A549 (cell line): Measurements from ENCODE around the gene UBE2R2. TPM values are rescaled to one million over a fixed set of nuclear protein-coding genes. Genes with fewer than 3 reads are reported as not detected.
"Not testable (repeated sequence)": the region's sequence is repeated elsewhere in the genome, so short reads cannot be mapped to it uniquely, and the experiment has no call there.

ENCODE experiments used
- ATAC-seq, 2 experiments: fragments of 200-7000 bp in 1 of 2; fragments of >200 bp in 1 of 2; cut with Nextera tagmentation in 1 of 2; cut with Tn5 transposase in 1 of 2; 3 replicates each; pipeline versions ENCODE4 v1.8.0 to v1.9.1; 2018 to 2020; ENCODE audit warnings: mild to moderate bottlenecking in 1 of 2, moderate library complexity in 1 of 2
- CTCF ChIA-PET: fragments of 300-600 bp; sonication (Branson Sonifier 250); formaldehyde crosslinking; extraction: SDS; loops from one replicate; lab custom pipeline; 2021; ENCODE audit warnings: antibody characterized with exemption, inconsistent platforms; lab: Yijun Ruan, JAX
- POLR2A ChIA-PET: fragments of 350-600 bp; formaldehyde crosslinking; extraction: SDS; loops from one replicate; lab custom pipeline; 2021; ENCODE audit warnings: antibody characterized with exemption, inconsistent platforms; lab: Yijun Ruan, JAX
- DNase-seq, 2 experiments: peaks; one replicate each; pipeline versions ENCODE4 v3.0.0 to v3.0.0-alpha.2; 2011 to 2016; ENCODE audit warnings: low read depth in 1 of 2, low spot score in 1 of 2
- FAIRE-seq: peaks from 2 replicates; lab custom pipeline; 2011; peaks lifted over from hg19 to GRCh38; lab: Jason Lieb, UNC
- H3K27ac ChIP-seq, 2 experiments: fragments of >200 bp; sonication (Bioruptor Twin); formaldehyde crosslinking; 3 replicates each; pipeline ENCODE4 v1.5.1; 2016 to 2017
- H3K4me1 ChIP-seq: fragments of >200 bp; sonication (Bioruptor Twin); formaldehyde crosslinking; 3 replicates; pipeline ENCODE4 v1.6.1; 2016
- H3K4me2 ChIP-seq: fragments of >200 bp; sonication (Bioruptor Twin); formaldehyde crosslinking; 3 replicates; pipeline ENCODE4 v1.6.1; 2016
- H3K4me3 ChIP-seq: fragments of >200 bp; sonication (Bioruptor Twin); formaldehyde crosslinking; 3 replicates; pipeline ENCODE4 v1.5.1; 2016
- H3K9me3 ChIP-seq: fragments of >200 bp; sonication (Bioruptor Twin); formaldehyde crosslinking; 3 replicates; pipeline ENCODE4 v1.6.1; 2016
- CEBPB ChIP-seq, 2 experiments: fragments of >200 bp in 1 of 2; sonication (Bioruptor Twin) in 1 of 2; formaldehyde crosslinking in 1 of 2; IDR thresholded peaks; 2 replicates each; pipeline ENCODE4 v1.6.1; 2012 to 2016
- CHD4 ChIP-seq: fragments of 200-600 bp; sonication (generic); IDR thresholded peaks from 2 replicates; pipeline ENCODE4 v1.6.1; 2016; ENCODE audit warnings: antibody characterized with exemption, mild to moderate bottlenecking, borderline replicate concordance
- EHMT2 ChIP-seq: fragments of 200-600 bp; sonication (generic); IDR thresholded peaks from 2 replicates; pipeline ENCODE4 v1.6.1; 2016; ENCODE audit warnings: antibody characterized with exemption, low read depth, mild to moderate bottlenecking, moderate library complexity
- HOXB5 ChIP-seq: fragments of 250-450 bp; sonication (Bioruptor Pico); IDR thresholded peaks from 2 replicates; pipeline ENCODE4 v1.5.0; 2020; ENCODE audit warnings: mild to moderate bottlenecking, moderate library complexity
- JUN ChIP-seq, 2 experiments: fragments of >200 bp; sonication (Bioruptor Twin); formaldehyde crosslinking; IDR thresholded peaks; 2 replicates in 1 of 2; 3 replicates in 1 of 2; pipeline ENCODE4 v1.6.1; 2016 to 2017
- KDM1A ChIP-seq: fragments of 200-600 bp; sonication (generic); IDR thresholded peaks from 2 replicates; pipeline ENCODE4 v1.6.1; 2016; ENCODE audit warnings: low read depth, mild to moderate bottlenecking
- KDM5A ChIP-seq: fragments of 200-600 bp; sonication (generic); IDR thresholded peaks from 2 replicates; pipeline ENCODE4 v1.6.1; 2016; ENCODE audit warnings: antibody characterized with exemption, mild to moderate bottlenecking
- MAFK ChIP-seq: fragments of 450-650 bp; IDR thresholded peaks from 2 replicates; pipeline ENCODE4 v1.6.1; 2014; ENCODE audit not compliant: partially characterized antibody
- NFE2L2 ChIP-seq: fragments of 150-350 bp; conservative IDR thresholded peaks from 2 replicates; pipeline ENCODE4 v1.6.1; 2014; ENCODE audit warnings: low read length
- NPAS2 ChIP-seq: fragments of 250-450 bp; sonication (Bioruptor Pico); IDR thresholded peaks from 2 replicates; pipeline ENCODE4 v1.8.0; 2022; ENCODE audit warnings: mild to moderate bottlenecking, moderate library complexity, borderline replicate concordance
- RAD21 ChIP-seq, 2 experiments: fragments of >200 bp in 1 of 2; sonication (Bioruptor Twin) in 1 of 2; formaldehyde crosslinking in 1 of 2; IDR thresholded peaks in 1 of 2; conservative IDR thresholded peaks in 1 of 2; 2 replicates in 1 of 2; 3 replicates in 1 of 2; pipeline ENCODE4 v1.6.1; 2012 to 2018; ENCODE audit warnings: inconsistent platforms in 1 of 2
- RFX5 ChIP-seq: fragments of 450-650 bp; IDR thresholded peaks from 2 replicates; pipeline ENCODE4 v1.7.1; 2014; ENCODE audit warnings: antibody characterized with exemption, mild to moderate bottlenecking, moderate library complexity
- SMC3 ChIP-seq: fragments of >200 bp; sonication (Bioruptor Twin); formaldehyde crosslinking; IDR thresholded peaks from 3 replicates; pipeline ENCODE4 v1.6.1; 2018; ENCODE audit warnings: inconsistent platforms
- SREBF2 ChIP-seq: fragments of 450-650 bp; IDR thresholded peaks from 2 replicates; pipeline ENCODE4 v1.6.1; 2014; ENCODE audit warnings: mild to moderate bottlenecking, moderate library complexity
- TP53 ChIP-seq: fragments of 250-450 bp; sonication (Bioruptor Pico); IDR thresholded peaks from 2 replicates; pipeline ENCODE4 v1.5.0; 2021; ENCODE audit warnings: mild to moderate bottlenecking, moderate library complexity
- WGBS: methylation state at CpG from one replicate; pipeline ENCODE4 v1.1.6; 2017; ENCODE audit errors: missing lambda C conversion rate; 5-methylcytosine and 5-hydroxymethylcytosine counted together
- polyA plus RNA-seq, 4 experiments: library from polyadenylated mRNA; depleted of rRNA in 3 of 4; stranded (reverse); fragments of >200 nt; fragmentation: RNase III in 1 of 4; extraction: RNeasy Plus Mini Kit Qiagen cat#74134 plus additional on column Dnase treatment in 1 of 4; gene quantifications; 2 replicates in 3 of 4; 3 replicates in 1 of 4; pipeline ENCODE4 v1.2.3, GENCODE V29; 2011 to 2017
- TF ChIP-seq, protein P1 (sequence below): fragments of 250-450 bp; sonication (Bioruptor Pico); IDR thresholded peaks from 2 replicates; pipeline ENCODE4 v1.5.0; 2020; ENCODE audit warnings: low read depth, mild to moderate bottlenecking, moderate library complexity
- TF ChIP-seq, protein P2 (sequence below): fragments of >200 bp; sonication (Bioruptor Twin); formaldehyde crosslinking; IDR thresholded peaks from 2 replicates; pipeline ENCODE4 v1.6.1; 2016
- TF ChIP-seq, protein P3 (sequence below): fragments of 150-350 bp; IDR thresholded peaks from 2 replicates; pipeline ENCODE4 v1.6.1; 2014; ENCODE audit warnings: low read depth, mild to moderate bottlenecking, low read length
- TF ChIP-seq, protein P4 (sequence below): IDR thresholded peaks from 2 replicates; pipeline ENCODE4 v1.6.1; 2012; ENCODE audit warnings: low read depth, borderline replicate concordance
- TF ChIP-seq, protein P5 (sequence below): fragments of 250-450 bp; sonication (Bioruptor Pico); IDR thresholded peaks from 2 replicates; pipeline ENCODE4 v1.5.0; 2021; ENCODE audit warnings: mild to moderate bottlenecking, moderate library complexity, borderline replicate concordance
- TF ChIP-seq, protein P6 (sequence below): fragments of 450-650 bp; IDR thresholded peaks from 2 replicates; pipeline ENCODE4 v1.6.1; 2014; ENCODE audit warnings: antibody characterized with exemption
- TF ChIP-seq, protein P7 (sequence below): fragments of >200 bp; sonication (Bioruptor Twin); formaldehyde crosslinking; IDR thresholded peaks from 3 replicates; pipeline ENCODE4 v1.6.1; 2016

The UBE2R2 gene
- polyA plus RNA-seq, 2 of the 4 experiments (the other 2 are of a cell fraction), result 41.2 to 48.1 TPM

DNA sequence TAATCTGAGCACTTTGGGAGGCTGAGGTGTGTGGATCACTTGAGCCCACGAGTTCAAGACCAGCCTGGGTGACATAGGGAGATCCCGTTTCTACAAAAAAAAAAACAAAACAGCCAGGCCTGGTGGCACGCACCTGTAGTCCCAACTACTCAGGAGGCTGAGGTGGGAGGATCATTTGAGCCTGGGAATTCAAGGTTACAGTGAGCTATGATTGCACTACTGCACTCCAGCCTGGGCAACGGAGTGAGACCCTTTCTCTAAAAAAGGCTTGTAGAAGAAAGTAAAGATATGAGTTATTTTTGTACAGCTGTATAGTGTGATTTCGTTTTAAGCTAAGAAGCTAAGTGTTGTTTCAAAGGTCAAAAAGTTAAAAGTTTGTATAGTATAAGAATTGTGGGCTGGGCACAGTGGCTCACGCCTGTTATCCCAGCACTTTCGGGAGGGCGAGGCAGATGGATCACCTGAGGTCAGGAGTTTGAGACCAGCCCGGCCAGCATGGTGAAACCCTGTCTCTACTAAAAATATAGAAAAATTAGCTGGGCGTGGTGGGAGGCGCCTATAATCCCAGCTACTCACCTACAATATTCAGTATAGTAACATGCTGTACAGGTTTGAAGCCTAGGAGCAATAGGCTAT is 18.8 kb downstream of the UBE2R2 start:
- WGBS, result 86% methylated on average over 11 of the region's 11 CpGs
- no peak for ATAC-seq
- no peak overlapping the region for H3K4me3 ChIP-seq
- ChIA-PET POLR2A (no interaction called here), CTCF (interaction anchor here (1.0 to 5.1 kb wide), 6 partner anchors 10 to 98 kb away, joined by 3 to 29 read pairs (median 3); no protein-coding TSS in a partner anchor)
- no peak for DNase-seq
- peaks cover 30% of the 10 kb centered on the region for H3K4me1 ChIP-seq
- no peak for TF ChIP-seq EHMT2
- TF ChIP-seq JUN (IDR thresholded peaks at IDR 0.05), result no peak
- no peak for TF ChIP-seq KDM5A
- TF ChIP-seq HOXB5, result no peak
- no peak for TF ChIP-seq NPAS2 (CRISPR knock-in tag)
- TF ChIP-seq, protein P1, sequence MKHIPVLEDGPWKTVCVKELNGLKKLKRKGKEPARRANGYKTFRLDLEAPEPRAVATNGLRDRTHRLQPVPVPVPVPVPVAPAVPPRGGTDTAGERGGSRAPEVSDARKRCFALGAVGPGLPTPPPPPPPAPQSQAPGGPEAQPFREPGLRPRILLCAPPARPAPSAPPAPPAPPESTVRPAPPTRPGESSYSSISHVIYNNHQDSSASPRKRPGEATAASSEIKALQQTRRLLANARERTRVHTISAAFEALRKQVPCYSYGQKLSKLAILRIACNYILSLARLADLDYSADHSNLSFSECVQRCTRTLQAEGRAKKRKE (CRISPR knock-in tag), result no peak
- TF ChIP-seq, all 56 proteins: peak for 0
- Histone ChIP-seq H3K9me3 (no peaks in the 10 kb centered on the region), H3K4me2 (no peak overlapping the region), H3K27ac (no peak overlapping the region)
- no peak for FAIRE-seq

DNA sequence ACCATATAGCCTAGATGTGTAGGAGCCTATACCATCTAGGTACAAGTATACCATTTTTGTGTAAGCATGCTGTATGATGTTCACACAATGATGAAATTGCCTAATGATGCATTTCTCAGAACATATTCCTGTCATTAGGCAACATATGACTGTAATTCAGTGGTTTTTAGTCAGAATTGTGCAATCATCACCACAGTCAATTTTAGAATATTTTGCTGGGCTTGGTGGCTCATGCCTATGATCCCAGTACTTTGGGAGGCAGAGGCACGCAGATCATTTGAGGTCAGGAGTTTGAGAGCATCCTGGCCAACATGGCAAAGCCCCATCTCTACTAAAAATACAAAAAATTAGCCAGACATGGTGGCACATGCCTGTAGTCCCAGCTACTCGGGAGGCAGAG is 19.3 kb downstream of the UBE2R2 start:
- CTCF ChIA-PET, result interaction anchor here (1.0 to 5.1 kb wide), 6 partner anchors 9 to 98 kb away, joined by 3 to 29 read pairs (median 4); no protein-coding TSS in a partner anchor
- ATAC-seq, result 0 out of 6 replicates have a peak, but pooled peaks of 1 of the 2 experiments have one; percentile 33
- 74% methylated on average over 2 of the region's 2 CpGs for WGBS
- DNase-seq, FAIRE-seq, H3K27ac ChIP-seq, POLR2A ChIA-PET, H3K9me3 ChIP-seq, H3K4me2 ChIP-seq, H3K4me3 ChIP-seq: not testable (repeated sequence)
- H3K4me1 ChIP-seq, result peaks cover 24% of the 10 kb centered on the region
- TF ChIP-seq, protein P2, sequence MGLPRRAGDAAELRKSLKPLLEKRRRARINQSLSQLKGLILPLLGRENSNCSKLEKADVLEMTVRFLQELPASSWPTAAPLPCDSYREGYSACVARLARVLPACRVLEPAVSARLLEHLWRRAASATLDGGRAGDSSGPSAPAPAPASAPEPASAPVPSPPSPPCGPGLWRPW, result peak; percentile 6; the same call in 1 of the 2 replicates
- TF ChIP-seq CEBPB (IDR thresholded peaks at IDR 0.05), result peak; percentile 86 to 89

DNA sequence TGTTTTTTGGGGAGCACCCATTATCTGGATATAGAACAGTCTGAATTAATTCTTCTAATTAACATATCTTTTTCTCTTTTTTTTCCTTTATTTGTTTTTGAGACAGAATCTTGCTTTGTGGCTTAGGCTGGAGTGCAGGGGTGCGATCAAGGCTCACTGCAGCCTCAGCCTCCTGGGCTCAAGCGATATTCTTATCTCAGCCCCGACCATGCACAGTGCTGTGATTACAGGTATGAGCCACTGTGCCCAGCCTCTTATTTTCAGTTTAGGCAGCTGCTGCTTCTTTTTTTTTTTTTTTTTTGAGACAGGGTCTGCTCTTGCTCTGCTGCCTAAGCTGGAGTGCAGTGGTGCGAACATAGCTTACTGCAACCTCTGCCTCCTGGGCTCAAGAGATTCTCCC is 20.2 kb downstream of the UBE2R2 start:
- 84% methylated on average over 4 of the region's 4 CpGs for WGBS
- H3K4me1 ChIP-seq, result peaks cover 23% of the 10 kb centered on the region
- POLR2A ChIA-PET, result no interaction called here
- TF ChIP-seq RFX5 (no peak), SREBF2 (no peak), MAFK (no peak), RAD21 (conservative IDR thresholded peaks at IDR 0.05 in 1 of 2, IDR thresholded peaks at IDR 0.05 in 1 of 2) (no peak), NFE2L2 (no peak), SMC3 (no peak), TP53 (CRISPR knock-in tag) (no peak), KDM1A (no peak), NPAS2 (CRISPR knock-in tag) (no peak), CHD4 (no peak)
- TF ChIP-seq, protein P3, sequence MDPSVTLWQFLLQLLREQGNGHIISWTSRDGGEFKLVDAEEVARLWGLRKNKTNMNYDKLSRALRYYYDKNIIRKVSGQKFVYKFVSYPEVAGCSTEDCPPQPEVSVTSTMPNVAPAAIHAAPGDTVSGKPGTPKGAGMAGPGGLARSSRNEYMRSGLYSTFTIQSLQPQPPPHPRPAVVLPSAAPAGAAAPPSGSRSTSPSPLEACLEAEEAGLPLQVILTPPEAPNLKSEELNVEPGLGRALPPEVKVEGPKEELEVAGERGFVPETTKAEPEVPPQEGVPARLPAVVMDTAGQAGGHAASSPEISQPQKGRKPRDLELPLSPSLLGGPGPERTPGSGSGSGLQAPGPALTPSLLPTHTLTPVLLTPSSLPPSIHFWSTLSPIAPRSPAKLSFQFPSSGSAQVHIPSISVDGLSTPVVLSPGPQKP, result no peak
- TF ChIP-seq, protein P4, sequence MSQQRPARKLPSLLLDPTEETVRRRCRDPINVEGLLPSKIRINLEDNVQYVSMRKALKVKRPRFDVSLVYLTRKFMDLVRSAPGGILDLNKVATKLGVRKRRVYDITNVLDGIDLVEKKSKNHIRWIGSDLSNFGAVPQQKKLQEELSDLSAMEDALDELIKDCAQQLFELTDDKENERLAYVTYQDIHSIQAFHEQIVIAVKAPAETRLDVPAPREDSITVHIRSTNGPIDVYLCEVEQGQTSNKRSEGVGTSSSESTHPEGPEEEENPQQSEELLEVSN, result no peak
- TF ChIP-seq, protein P5, sequence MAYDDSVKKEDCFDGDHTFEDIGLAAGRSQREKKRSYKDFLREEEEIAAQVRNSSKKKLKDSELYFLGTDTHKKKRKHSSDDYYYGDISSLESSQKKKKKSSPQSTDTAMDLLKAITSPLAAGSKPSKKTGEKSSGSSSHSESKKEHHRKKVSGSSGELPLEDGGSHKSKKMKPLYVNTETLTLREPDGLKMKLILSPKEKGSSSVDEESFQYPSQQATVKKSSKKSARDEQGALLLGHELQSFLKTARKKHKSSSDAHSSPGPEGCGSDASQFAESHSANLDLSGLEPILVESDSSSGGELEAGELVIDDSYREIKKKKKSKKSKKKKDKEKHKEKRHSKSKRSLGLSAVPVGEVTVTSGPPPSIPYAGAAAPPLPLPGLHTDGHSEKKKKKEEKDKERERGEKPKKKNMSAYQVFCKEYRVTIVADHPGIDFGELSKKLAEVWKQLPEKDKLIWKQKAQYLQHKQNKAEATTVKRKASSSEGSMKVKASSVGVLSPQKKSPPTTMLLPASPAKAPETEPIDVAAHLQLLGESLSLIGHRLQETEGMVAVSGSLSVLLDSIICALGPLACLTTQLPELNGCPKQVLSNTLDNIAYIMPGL (CRISPR knock-in tag), result no peak
- TF ChIP-seq, protein P6, sequence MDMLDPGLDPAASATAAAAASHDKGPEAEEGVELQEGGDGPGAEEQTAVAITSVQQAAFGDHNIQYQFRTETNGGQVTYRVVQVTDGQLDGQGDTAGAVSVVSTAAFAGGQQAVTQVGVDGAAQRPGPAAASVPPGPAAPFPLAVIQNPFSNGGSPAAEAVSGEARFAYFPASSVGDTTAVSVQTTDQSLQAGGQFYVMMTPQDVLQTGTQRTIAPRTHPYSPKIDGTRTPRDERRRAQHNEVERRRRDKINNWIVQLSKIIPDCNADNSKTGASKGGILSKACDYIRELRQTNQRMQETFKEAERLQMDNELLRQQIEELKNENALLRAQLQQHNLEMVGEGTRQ, result no peak
- TF ChIP-seq, protein P1 (CRISPR knock-in tag), result no peak
- TF ChIP-seq, protein P7, sequence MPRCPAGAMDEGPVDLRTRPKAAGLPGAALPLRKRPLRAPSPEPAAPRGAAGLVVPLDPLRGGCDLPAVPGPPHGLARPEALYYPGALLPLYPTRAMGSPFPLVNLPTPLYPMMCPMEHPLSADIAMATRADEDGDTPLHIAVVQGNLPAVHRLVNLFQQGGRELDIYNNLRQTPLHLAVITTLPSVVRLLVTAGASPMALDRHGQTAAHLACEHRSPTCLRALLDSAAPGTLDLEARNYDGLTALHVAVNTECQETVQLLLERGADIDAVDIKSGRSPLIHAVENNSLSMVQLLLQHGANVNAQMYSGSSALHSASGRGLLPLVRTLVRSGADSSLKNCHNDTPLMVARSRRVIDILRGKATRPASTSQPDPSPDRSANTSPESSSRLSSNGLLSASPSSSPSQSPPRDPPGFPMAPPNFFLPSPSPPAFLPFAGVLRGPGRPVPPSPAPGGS, result no peak
- TF ChIP-seq, all 56 proteins: peak for 0
- no peak overlapping the region for H3K27ac ChIP-seq
- CTCF ChIA-PET, result interaction anchor here (1.1 to 5.1 kb wide), 6 partner anchors 9 to 99 kb away, joined by 3 to 29 read pairs (median 5); no protein-coding TSS in a partner anchor
- no peak for DNase-seq
- no peaks in the 10 kb centered on the region for H3K9me3 ChIP-seq
- FAIRE-seq, result no peak
- no peak for ATAC-seq
- H3K4me2 ChIP-seq, result no peak overlapping the region
- H3K4me3 ChIP-seq, result no peak overlapping the region
